Parathyroid adenoma (tissue), 2 donors: ENCODE measurements around the gene LRRC27.
"Not testable (repeated sequence)": the region's sequence is repeated elsewhere in the genome, so short reads cannot be mapped to it uniquely, and the experiment has no call there.

ENCODE experiments used
- H2AFZ ChIP-seq: fragments of 300-600 bp; sonication (generic); one replicate; pipeline ENCODE4 v1.7.0; 2017; ENCODE audit warnings: antibody characterized with exemption, mild to moderate bottlenecking
- H3K27ac ChIP-seq: fragments of 300-600 bp; sonication (generic); one replicate; pipeline ENCODE4 v1.7.0; 2017
- H3K27me3 ChIP-seq: fragments of 300-600 bp; sonication (generic); one replicate; pipeline ENCODE4 v1.7.0; 2017; ENCODE audit warnings: low read length; ENCODE audit not compliant: control insufficient read depth, insufficient read depth
- H3K36me3 ChIP-seq: fragments of 300-600 bp; sonication (generic); one replicate; pipeline ENCODE4 v1.7.0; 2017; ENCODE audit warnings: low read length; ENCODE audit not compliant: control insufficient read depth, insufficient read depth
- H3K4me1 ChIP-seq: fragments of 300-600 bp; sonication (generic); one replicate; pipeline ENCODE4 v1.7.0; 2017; ENCODE audit warnings: control low read depth
- H3K4me2 ChIP-seq: fragments of 300-600 bp; sonication (generic); one replicate; pipeline ENCODE4 v1.7.0; 2017; ENCODE audit warnings: low read length
- H3K4me3 ChIP-seq: fragments of 300-600 bp; sonication (generic); one replicate; pipeline ENCODE4 v1.7.0; 2017; ENCODE audit warnings: low read depth, low read length
- H3K79me2 ChIP-seq: fragments of 300-600 bp; sonication (generic); one replicate; pipeline ENCODE4 v1.7.0; 2017; ENCODE audit warnings: control low read depth
- H3K9ac ChIP-seq: fragments of 300-600 bp; sonication (generic); one replicate; pipeline ENCODE4 v1.7.0; 2017; ENCODE audit warnings: mild to moderate bottlenecking
- H3K9me3 ChIP-seq: fragments of 300-600 bp; sonication (generic); one replicate; pipeline ENCODE4 v1.7.0; 2017; ENCODE audit warnings: low read length; ENCODE audit not compliant: control insufficient read depth
- CTCF ChIP-seq: fragments of 300-600 bp; sonication (generic); IDR thresholded peaks from one replicate; pipeline ENCODE4 v1.7.0; 2017; ENCODE audit warnings: antibody characterized with exemption, mild to moderate bottlenecking
- donor health status: primary hyperparathyroidism.

LRRC27 gene

GRCh38 chr10:132293813-132294520, 38.0 kb upstream of the LRRC27 start:
- Histone ChIP-seq H3K27me3 (no peaks in the 10 kb centered on the region), H3K9ac (no peak overlapping the region), H3K36me3 (no peaks in the 10 kb centered on the region), H3K79me2 (peaks cover 14% of the 10 kb centered on the region), H3K27ac (no peak overlapping the region), H3K4me2 (no peak overlapping the region), H3K9me3 (no peaks in the 10 kb centered on the region), H3K4me1 (no peaks in the 10 kb centered on the region), H3K4me3 (no peak overlapping the region), H2AFZ (no peak overlapping the region)
- TF ChIP-seq CTCF, result no peak

- no peaks in the 10 kb centered on the region for H3K9me3 ChIP-seq
- TF ChIP-seq CTCF, result no peak
- peaks cover 14% of the 10 kb centered on the region for H3K79me2 ChIP-seq
- no peak overlapping the region for H3K4me3 ChIP-seq
- no peak overlapping the region for H3K9ac ChIP-seq
- no peaks in the 10 kb centered on the region for H3K4me1 ChIP-seq
- H3K4me2 ChIP-seq, result no peak overlapping the region
- H3K27ac ChIP-seq, result no peak overlapping the region
- no peaks in the 10 kb centered on the region for H3K27me3 ChIP-seq
- H3K36me3 ChIP-seq, result no peaks in the 10 kb centered on the region
- H2AFZ ChIP-seq, result no peak overlapping the region
Measured at GRCh38 chr10:132294561-132295318, 37.3 kb upstream of the LRRC27 start.

- not testable (repeated sequence) for H3K27me3 ChIP-seq, H2AFZ ChIP-seq, H3K9ac ChIP-seq, H3K4me1 ChIP-seq, H3K27ac ChIP-seq, H3K4me3 ChIP-seq, H3K9me3 ChIP-seq, H3K4me2 ChIP-seq, H3K36me3 ChIP-seq
- peaks cover 14% of the 10 kb centered on the region for H3K79me2 ChIP-seq
Measured at GRCh38 chr10:132295481-132295880, 36.5 kb upstream of the LRRC27 start.

- H3K4me3 ChIP-seq, result no peak overlapping the region
- H3K36me3 ChIP-seq, result no peaks in the 10 kb centered on the region
- no peaks in the 10 kb centered on the region for H3K9me3 ChIP-seq
- peaks cover 14% of the 10 kb centered on the region for H3K79me2 ChIP-seq
- TF ChIP-seq CTCF, result no peak
- H3K4me1 ChIP-seq, result no peaks in the 10 kb centered on the region
- H3K27me3 ChIP-seq, result no peaks in the 10 kb centered on the region
- no peak overlapping the region for H2AFZ ChIP-seq
- no peak overlapping the region for H3K4me2 ChIP-seq
- H3K9ac ChIP-seq, result no peak overlapping the region
- no peak overlapping the region for H3K27ac ChIP-seq
Measured at GRCh38 chr10:132296666-132297443, 35.1 kb upstream of the LRRC27 start.

- Histone ChIP-seq H2AFZ (no peak overlapping the region), H3K4me1 (no peaks in the 10 kb centered on the region), H3K27me3 (no peaks in the 10 kb centered on the region), H3K9me3 (no peaks in the 10 kb centered on the region), H3K27ac (no peak overlapping the region), H3K79me2 (peaks cover 15% of the 10 kb centered on the region), H3K4me2 (no peak overlapping the region), H3K9ac (no peak overlapping the region), H3K4me3 (no peak overlapping the region), H3K36me3 (no peaks in the 10 kb centered on the region)
- no peak for TF ChIP-seq CTCF
Measured at GRCh38 chr10:132297526-132297925, 34.5 kb upstream of the LRRC27 start.
